HG02852 (cell line): ENCODE data around the gene CBY3.
"Not testable (repeated sequence)": the region's sequence is repeated elsewhere in the genome, so short reads cannot be mapped to it uniquely, and the experiment has no call there.

Experiments used
- ATAC-seq: cut with Tn5 transposase; IDR thresholded peaks from one replicate; pipeline ENCODE4 v1.9.1; 2021; ENCODE audit warnings: mild to moderate bottlenecking, moderate library complexity; ENCODE audit not compliant: unreplicated experiment

CBY3 gene

GRCh38 chr5:179680780-179681401, at the start of gene CBY3:
Gene CBY3, minus strand, starts transcription at chr5:179681034. Its CDS starts 116 bp downstream, at chr5:179680918.
- no peak for ATAC-seq

GRCh38 chr5:179730356-179730755, 49.5 kb upstream of the CBY3 start:
- no peak for ATAC-seq

GRCh38 chr5:179729727-179730126, 48.9 kb upstream of the CBY3 start:
- no peak for ATAC-seq

GRCh38 chr5:179729303-179729702, 48.5 kb upstream of the CBY3 start:
- ATAC-seq: no peak

- ATAC-seq: no peak
Observed at GRCh38 chr5:179727106-179727505, 46.3 kb upstream of the CBY3 start.

GRCh38 chr5:179724163-179724562, 43.3 kb upstream of the CBY3 start:
- no peak for ATAC-seq

- ATAC-seq: no peak
Observed at GRCh38 chr5:179720222-179720621, 39.4 kb upstream of the CBY3 start.

GRCh38 chr5:179716286-179716685, 35.5 kb upstream of the CBY3 start:
- ATAC-seq: no peak

- ATAC-seq: no peak
Observed at GRCh38 chr5:179700401-179700918, 19.6 kb upstream of the CBY3 start.

- no peak for ATAC-seq
Observed at GRCh38 chr5:179699616-179700237, 18.9 kb upstream of the CBY3 start.

GRCh38 chr5:179698935-179699615, 18.2 kb upstream of the CBY3 start, which contains the start of gene CANX:
Gene CANX, plus strand, starts transcription at chr5:179698967. Its CDS starts 6,715 bp downstream, at chr5:179705682.
- no peak for ATAC-seq

GRCh38 chr5:179697993-179698934, 17.4 kb upstream of the CBY3 start:
- ATAC-seq: peak; percentile 82

GRCh38 chr5:179697543-179697942, 16.7 kb upstream of the CBY3 start:
- not testable (repeated sequence) for ATAC-seq

GRCh38 chr5:179697108-179697507, 16.3 kb upstream of the CBY3 start:
- no peak for ATAC-seq

- ATAC-seq: no peak
Observed at GRCh38 chr5:179696603-179697002, 15.8 kb upstream of the CBY3 start.

- no peak for ATAC-seq
Observed at GRCh38 chr5:179694561-179694960, 13.7 kb upstream of the CBY3 start.

GRCh38 chr5:179689212-179689611, 8.4 kb upstream of the CBY3 start:
- ATAC-seq: not testable (repeated sequence)

- ATAC-seq: no peak
Observed at GRCh38 chr5:179680014-179680779, 637 bp downstream of the CBY3 start.

- ATAC-seq: peak; percentile 20
Observed at GRCh38 chr5:179679014-179679674, 1.7 kb downstream of the CBY3 start.
